ENCODE measurements around the gene BTN2A1. TPM values are rescaled to one million over a fixed set of nuclear protein-coding genes. Genes with fewer than 3 reads are reported as not detected.
"Not testable (repeated sequence)": the region's sequence is repeated elsewhere in the genome, so short reads cannot be mapped to it uniquely, and the experiment has no call there.

Gene BTN2A1
- 8.1 TPM for total RNA-seq

GRCh38 chr6:26457806-26458688 is at the start of gene BTN2A1:
Gene BTN2A1, plus strand, starts transcription at chr6:26457955. Its CDS starts 682 bp downstream, at chr6:26458637.
- peak; percentile 98 for ATAC-seq

GRCh38 chr6:26408828-26409730 is 48.7 kb upstream of the BTN2A1 start:
- no peak for ATAC-seq

- no peak for ATAC-seq
Measured at GRCh38 chr6:26411751-26412150, 46.0 kb upstream of the BTN2A1 start.

DNA sequence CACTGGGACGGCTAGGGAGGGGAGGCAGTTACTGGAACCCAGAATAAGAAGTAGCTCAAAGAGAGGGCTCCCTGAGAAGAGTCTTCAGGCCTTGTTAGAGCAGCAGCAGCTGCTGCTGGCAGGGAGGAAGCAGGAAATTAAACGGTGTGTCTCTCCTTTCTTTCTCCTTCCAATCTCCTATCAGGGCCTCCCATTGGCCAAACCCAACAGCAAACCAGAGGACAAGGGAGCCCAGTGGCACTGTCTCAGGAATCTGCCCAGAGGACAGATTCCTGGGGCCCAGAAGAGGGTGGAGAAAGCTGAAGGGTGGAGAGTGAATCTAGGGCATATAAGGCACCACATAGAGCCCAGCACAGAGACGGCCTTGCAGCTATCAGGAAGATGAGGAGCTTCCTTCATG is 45.5 kb upstream of the BTN2A1 start:
- no peak for ATAC-seq

GRCh38 chr6:26412954-26413353 is 44.8 kb upstream of the BTN2A1 start:
- no peak for ATAC-seq

DNA sequence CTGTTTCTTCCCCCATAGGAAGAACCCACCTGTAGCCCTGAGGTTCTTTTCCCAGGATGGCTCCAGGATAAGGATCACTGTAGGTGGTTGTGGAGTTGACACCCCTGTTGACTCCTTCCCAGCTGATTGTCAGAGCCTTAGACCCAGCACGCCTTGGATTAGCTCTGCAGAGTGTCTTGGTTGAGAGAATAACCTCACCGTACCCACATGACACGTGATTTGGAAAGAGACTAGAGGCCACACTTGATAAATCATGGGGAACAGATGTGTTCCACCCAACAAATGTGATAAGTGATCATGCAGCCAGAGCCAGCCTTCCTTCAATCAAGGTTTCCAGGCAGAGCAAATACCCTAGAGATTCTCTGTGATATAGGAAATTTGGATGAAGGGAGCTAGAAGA is 43.5 kb upstream of the BTN2A1 start:
- ATAC-seq = no peak

- no peak for ATAC-seq
Measured at GRCh38 chr6:26415036-26415614, 42.6 kb upstream of the BTN2A1 start.

DNA sequence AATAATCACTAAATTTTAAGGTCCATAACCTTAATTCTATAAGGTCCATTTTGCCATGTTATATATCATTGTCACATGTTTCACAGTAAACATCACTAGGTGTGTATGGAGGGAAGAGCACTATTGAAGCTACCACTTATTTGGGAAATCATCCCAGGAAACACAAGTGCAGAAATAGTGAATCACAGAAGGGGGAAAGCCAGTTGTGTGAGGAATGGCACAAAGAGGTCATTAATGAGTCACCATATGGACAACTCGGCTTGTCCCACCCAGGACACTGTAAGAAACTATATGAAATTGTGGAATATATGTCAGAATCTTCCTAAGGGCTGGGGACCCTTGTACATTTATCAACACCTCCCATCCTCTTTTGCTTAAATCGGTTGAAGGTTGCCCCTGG is 42.0 kb upstream of the BTN2A1 start:
- ATAC-seq = no peak

GRCh38 chr6:26416288-26416687 is 41.5 kb upstream of the BTN2A1 start:
- no peak for ATAC-seq

DNA sequence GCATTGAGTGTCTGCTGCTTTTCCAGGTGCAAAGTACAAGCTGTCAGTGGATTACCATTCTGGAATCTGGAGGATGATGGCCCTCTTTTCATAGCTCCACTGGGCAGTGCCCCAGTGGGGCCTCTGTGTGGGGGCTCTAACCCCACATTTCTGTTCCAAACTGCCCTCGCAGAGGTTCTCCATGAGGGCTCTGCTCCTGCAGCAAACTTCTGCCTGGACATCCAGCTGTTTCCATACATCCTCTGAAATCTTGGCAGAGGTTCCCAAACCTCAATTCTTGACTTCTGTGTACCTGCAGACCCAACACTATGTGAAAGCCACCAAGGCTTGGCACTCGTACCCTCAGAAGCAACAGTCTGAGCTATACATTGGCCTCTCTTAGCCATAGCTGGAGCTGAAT is 39.7 kb upstream of the BTN2A1 start:
- not testable (repeated sequence) for ATAC-seq

GRCh38 chr6:26418795-26419194 is 39.0 kb upstream of the BTN2A1 start:
- ATAC-seq = not testable (repeated sequence)

GRCh38 chr6:26420688-26421171 is 37.0 kb upstream of the BTN2A1 start:
- no peak for ATAC-seq

DNA sequence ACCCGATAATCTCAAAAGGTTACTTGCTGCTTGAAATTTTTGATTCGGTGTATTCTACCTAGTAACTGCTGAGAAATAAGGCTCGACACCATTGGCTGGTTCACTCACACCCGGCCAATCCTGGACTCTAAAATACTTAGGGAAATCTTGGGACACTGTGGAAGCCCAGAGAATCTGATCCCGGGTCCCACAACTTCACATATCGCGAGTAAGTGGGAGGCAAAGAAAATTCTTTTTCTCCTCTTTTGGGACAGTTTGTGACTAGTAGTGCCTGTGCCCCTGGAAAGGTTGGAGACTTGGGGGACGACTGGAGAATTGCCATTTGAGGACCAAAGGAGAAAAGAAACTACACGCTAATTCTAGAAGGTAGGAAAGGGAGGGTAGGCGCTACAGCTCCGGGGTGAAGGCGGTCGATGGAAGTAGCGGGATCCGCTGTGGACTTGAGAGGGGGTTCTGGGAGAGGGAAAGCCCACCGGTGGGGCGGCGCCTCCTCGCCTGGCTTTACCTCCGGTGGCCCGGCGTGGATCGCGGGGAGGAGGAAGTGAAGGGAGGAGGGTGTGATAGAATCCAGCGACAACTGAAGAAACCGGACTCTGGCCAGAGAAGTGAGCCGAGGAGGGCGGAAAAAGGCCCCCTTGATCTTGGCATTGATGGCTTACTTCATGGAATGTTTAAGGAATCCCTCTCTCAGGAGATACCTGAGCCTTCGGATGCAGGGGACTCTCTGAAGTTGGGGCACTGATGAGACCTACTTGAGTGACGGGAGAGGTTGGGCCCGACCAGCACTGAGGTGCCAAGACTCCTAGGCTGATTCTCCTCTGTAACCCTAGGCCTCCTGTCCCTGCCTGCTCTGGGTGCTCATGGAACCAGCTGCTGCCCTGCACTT is 36.3 kb upstream of the BTN2A1 start:
- peak; percentile 94 for ATAC-seq

- ATAC-seq = no peak
Measured at GRCh38 chr6:26422329-26422728, 35.4 kb upstream of the BTN2A1 start.

DNA sequence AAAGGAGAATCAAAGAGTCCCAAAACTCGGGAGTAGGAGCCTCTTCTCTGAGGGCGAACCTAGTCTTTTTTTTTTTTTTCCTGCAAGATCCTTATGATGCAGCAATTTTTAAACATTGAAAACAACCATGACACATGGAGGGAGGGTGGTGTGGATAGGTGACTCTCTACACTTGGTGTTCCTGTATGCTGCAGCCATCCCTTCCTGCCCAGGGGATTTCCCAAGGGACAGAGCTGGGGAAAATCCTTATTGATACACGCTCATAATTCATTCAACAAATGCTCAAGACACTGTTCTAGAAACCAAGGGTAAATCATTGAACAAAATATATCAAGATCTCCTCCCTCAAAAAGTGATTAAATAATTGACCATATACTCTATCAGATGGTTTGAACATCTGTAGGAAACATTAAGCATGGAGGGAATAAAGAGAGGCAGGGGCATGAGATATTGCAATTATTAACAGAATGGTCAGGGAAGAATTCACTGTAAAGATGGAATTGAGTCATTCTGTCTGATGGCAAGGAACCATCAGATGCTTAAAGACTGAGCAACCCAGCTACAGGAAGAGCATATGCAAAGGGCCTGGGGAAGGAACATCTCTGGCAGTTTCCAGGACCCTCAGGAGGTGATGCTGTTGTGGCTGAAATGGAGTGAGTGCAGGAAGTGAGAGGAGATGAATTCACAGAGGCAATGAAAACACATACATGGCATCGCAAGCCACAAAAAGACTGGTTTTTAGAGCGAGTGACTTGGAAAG is 30.9 kb upstream of the BTN2A1 start:
- ATAC-seq = no peak

DNA sequence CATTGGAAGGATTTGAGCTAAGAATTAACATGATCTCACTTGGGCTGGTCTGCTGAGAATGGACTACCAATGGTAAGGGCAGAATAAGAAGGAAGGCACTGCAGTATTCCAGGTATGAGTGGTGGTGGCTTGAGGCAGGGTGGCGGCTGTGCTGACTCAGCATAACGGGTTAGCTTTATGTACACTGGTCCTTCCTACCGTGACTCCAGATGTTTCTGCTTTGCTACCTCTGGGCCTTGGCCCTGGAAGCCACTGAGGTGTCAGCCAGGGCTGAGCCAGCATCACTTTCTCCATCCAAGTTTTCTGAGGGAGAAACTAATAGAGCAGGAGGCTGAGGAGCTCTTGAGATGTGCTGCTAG is 30.3 kb upstream of the BTN2A1 start:
- ATAC-seq = peak; percentile 53

GRCh38 chr6:26428206-26428605 is 29.5 kb upstream of the BTN2A1 start:
- ATAC-seq = no peak

DNA sequence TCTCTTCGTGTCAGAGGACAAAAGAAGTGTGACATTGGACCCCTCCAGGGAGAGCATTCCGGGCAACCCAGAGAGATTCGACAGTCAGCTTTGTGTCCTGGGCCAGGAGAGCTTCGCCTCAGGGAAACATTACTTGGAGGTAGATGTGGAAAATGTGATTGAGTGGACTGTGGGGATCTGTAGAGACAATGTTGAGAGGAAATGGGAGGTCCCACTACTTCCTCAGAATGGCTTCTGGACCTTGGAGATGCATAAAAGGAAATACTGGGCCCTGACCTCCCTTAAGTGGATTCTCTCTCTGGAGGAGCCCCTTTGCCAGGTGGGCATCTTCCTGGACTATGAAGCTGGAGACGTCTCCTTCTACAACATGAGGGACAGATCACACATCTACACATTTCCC is 27.0 kb upstream of the BTN2A1 start:
- no peak for ATAC-seq

DNA sequence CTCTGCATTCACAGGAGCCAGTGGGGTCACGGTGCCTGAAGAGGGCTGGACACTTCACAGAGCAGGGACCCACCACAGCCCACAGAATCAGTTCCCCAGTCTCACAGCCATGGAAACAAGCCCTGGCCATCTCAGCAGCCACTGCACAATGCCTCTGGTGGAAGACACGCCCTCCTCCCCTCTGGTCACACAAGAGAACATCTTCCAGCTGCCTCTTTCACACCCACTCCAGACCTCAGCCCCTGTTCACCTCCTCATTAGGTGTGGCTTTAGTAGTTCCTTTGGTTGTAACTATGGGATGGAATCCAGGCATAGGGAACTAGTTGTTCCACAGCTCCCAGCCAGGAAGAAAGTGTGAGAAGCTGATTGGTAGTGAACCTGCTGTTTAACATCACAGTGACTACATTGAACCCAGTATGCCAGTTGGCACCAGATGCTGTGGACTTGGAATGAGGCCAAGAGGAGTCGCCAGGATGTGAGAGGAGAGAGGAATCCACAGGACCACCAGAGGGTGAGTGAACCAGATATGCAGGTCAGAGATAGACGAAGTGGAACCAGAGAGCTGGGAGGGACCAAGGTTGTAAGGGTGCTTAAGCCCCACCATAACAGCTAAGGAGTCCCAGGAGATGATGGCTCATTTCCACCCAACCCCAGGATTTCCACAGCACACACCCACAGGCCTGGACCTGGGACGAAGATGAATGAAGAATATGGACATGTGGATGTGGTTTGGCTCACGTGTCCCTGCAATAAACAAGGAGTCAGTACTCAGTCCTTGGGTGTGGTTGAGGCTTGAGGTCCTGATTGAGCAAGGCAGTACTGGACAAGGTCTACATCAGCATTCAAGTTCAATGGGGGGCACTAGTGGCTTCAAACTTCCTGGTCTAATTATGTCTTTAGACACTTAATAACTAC is 26.2 kb upstream of the BTN2A1 start:
- no peak for ATAC-seq

GRCh38 chr6:26432627-26433201 is 25.0 kb upstream of the BTN2A1 start:
- no peak for ATAC-seq

Data from esophagus mucosa (tissue), 1 donor.